GM11168 (cell line): ENCODE results near the gene ASF1B.
"Not testable (repeated sequence)": the region's sequence is repeated elsewhere in the genome, so short reads cannot be mapped to it uniquely, and the experiment has no call there.

ENCODE experiments used
- in situ Hi-C: fragments of 300-500 bp; cut with MboI; formaldehyde crosslinking; loops from one replicate; pipeline ENCODE4 v1.12.0; 2022; ENCODE audit warnings: low sequenced_read_pairs; ENCODE audit not compliant: unreplicated experiment

ASF1B gene

DNA sequence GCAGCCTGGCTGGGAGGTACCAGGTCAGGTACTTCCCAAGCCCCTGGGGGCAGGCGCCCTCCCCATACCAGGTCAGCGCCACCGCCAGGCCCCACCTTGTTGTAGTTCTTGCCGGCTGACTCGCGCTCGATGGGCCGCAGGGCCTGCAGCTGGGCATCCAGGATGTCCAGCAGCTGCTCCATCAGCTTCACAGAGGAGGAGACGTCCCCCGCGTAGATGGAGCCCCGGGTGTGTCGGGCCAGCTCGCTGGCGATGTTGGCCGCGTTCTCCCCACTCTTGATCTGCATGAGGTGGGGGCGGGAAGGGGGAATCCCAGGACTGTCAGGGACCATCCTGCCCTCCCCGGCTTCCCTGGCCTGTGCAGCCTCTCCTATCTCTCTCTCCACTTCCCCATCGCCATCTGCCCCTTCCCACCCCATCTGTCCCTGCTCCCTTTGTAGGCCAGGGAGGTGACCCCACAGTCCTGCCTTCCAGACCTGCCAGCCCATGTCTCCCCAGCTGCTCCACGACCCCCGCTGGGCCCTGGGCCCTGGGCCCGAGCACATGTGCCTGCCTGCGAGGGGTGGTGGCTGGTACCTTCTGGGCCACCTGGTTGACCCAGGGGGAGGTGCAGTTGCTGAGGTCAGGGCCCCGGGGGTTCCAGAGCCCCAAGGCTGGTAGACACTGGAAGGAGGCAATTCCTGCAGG is 23.8 kb upstream of the ASF1B start:
- in situ Hi-C loops = no loop called here

DNA sequence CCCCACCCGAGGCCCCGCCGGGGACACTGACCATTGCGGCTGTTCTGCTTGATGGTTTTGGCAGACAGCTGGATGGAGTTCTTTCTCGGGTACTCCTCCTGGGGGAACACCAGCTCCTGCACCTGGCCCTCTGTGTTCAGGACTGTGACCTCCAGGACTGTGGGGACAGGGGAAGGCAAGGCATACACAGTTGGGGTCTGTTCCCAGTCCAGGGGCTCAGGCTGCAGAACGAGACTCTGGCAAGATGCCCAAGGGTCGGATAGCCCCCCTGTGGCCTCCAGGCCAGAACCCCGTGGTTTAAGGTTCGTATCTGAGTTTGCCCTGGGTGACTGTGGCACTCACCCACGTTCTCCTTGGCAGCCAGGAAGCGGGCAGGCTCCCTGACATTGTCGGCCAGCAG is 22.7 kb upstream of the ASF1B start:
- in situ Hi-C loops = no loop called here

GRCh38 chr19:14158276-14159023 is 22.1 kb upstream of the ASF1B start:
- in situ Hi-C loops = no loop called here

DNA sequence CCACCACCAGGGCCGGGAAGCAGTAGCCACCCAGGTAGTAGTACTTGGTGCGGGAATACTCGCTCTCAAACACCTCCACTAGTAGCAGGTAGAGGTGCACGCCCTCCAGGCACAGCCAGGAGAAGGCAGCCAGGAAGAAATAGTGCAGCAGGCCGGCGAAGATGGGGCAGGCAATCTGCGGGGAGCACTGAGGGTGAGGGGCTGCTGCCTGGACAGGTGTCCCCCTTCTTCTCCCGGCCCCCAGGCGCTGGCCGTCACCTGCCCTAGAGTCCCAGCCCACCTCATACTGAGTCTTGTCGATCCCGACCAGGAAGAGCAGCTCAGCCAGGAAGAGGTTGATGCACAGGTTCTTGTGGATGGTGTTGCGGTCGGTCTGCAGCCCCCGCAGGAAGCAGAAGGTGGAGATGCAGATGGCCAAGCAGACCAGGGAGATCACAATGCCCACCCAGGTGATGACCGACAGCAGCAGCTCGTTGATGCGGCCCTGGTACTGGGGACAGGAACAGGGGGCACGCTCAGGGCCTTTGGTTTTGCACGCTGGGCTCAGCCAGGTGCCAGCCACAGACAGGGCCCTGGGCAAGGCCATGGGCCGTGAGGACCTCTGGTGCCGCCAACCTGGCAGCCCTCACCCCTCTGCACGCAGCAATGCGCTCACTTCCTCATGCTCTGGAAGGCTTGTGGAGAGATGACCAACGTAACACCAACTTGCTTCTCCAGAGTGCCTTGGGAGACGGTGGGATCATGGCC is 20.8 kb upstream of the ASF1B start:
- in situ Hi-C loops = no loop called here

- in situ Hi-C loops = no loop called here
Observed at GRCh38 chr19:14156122-14156521, 19.7 kb upstream of the ASF1B start.

DNA sequence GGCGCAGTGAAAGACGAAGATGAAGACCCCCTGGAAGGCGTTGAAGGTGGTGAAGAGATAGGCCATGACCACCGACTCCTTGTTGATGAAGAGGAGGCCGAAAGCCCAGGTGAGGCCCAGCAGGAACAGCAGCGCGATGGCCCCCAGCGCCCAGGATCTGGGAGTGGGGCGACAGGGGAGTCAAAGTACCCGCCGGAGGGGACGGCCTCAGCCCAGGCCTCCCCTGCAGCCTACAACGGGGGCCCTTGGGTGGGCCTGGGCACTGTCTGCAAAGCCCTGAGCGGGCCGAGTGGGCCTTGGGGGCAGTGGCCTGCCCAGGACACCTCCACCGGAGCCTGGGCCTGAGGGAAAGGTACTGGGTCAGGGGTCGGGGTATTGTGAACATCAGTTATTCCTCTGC is 19.0 kb upstream of the ASF1B start:
- in situ Hi-C loops = no loop called here

- in situ Hi-C loops = no loop called here
Observed at GRCh38 chr19:14152713-14153112, 16.3 kb upstream of the ASF1B start.

DNA sequence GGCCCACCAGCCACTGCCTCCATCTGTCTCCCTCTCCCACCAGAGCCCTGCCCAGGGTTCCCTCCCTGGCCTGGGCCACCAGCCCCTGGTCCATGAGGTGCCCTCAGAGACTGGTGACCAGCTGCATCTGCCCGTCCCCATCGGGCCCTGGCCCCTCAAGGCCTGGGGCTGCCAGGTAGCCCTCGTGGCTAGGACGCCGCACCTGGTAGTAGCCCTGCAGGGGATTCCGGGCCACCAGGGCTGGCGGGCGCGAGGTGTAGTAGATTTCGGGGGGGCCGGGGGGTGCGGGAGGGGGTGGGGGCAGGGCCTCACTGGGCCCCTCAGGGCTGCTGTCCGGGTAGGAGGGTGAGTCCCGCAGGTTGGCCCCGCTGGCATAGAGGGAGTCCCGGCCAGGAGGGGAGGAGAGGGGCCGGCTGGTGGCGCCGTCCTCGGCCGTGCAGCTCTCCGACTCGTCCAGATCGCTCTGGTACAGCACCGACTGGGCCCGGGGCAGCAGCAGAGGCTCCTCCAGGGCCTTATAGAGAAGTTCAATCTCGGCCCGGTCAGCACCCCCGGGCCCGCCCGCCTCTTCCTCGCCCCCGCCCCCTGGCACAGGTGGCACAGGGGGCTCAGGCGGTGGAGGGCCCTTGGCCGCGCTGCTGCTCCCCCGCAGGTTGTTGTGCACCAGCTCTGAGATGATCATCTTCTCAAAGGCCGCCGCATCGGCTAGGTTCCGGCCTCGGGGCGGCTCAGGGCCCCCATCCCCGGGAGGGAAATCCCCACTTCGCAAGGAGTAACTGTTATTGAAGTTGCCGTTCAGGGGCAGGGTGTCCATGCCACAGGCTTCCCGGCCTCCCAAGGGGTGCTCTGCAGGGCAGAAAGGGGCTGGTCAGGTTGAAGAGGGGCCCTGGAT is 14.6 kb upstream of the ASF1B start:
- in situ Hi-C loops = no loop called here

DNA sequence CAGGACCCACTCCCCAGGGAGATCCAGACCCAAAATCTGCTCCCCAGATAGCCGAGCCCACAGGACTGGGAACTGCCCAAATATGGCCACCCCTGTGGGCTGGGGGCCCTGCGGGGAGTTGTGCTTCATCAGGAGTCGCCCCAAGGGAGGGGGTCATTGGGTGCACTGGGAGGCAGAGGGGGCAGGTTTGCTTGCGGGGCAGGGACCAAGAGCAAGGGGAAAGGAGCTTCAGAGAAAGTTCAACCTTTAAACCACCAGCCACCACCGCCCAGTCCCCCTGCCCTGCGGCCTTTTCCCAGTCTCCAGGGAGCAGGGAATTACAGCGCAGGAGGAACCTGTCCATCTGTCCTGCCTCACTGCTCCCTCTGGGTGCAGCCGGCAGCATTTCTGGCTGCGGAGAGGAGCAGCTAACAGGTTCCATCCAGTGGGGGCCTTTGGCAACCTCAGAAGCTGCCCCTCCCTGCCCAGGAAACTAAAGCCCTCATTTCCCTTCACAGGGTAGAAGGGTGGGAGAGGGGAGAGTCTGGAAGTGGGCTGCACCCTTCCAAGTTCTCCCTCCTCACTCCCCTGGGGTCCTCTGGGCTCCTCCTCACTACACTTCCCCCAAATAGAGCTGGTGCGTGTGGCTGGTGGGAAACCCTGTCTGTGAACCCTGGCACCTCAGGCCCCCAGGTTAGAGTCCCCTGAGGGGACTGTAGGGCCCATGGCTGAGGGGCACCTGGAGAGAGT is 13.8 kb upstream of the ASF1B start:
- in situ Hi-C loops = no loop called here

- in situ Hi-C loops = no loop called here
Observed at GRCh38 chr19:14149509-14149994, 13.2 kb upstream of the ASF1B start.

DNA sequence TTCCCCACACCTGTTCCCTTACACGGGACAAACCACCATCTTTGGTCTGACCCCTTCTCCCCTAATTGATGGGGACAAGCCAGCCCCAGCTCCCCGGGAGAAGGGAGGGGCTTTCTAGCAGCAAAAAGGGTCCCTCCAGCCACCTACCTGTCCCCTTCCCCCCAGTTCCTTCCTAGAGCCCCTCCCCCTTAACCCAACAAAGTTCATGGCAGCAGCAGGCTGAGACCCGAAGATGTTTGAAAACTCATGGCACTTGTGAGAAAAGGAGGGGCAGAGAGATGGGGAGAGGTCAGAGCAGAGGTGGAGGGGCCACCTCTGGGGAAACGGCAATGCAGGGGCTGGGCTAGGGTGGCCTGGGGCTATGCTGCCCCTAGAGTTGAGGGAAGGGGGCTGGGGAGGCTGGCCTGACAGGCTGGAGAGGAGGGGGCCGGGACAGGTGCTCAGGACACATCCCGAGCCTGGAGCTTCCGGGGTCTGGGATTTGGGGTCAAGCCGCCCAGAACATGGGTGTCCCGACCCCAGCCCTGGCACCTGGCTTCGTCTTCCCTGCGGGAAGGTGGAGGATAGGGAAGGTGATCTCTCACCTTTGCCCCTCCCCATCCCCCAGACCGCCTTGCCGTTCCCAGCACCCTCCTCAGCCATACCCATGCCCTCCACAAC is 12.5 kb upstream of the ASF1B start:
- in situ Hi-C loops = no loop called here

- in situ Hi-C loops = no loop called here
Observed at GRCh38 chr19:14147797-14148605, 11.6 kb upstream of the ASF1B start.

GRCh38 chr19:14146789-14147216 is 10.4 kb upstream of the ASF1B start:
- in situ Hi-C loops = no loop called here

- in situ Hi-C loops = not testable (repeated sequence)
Observed at GRCh38 chr19:14146169-14146568, 9.8 kb upstream of the ASF1B start.

- in situ Hi-C loops = no loop called here
Observed at GRCh38 chr19:14145381-14145780, 9.0 kb upstream of the ASF1B start.

DNA sequence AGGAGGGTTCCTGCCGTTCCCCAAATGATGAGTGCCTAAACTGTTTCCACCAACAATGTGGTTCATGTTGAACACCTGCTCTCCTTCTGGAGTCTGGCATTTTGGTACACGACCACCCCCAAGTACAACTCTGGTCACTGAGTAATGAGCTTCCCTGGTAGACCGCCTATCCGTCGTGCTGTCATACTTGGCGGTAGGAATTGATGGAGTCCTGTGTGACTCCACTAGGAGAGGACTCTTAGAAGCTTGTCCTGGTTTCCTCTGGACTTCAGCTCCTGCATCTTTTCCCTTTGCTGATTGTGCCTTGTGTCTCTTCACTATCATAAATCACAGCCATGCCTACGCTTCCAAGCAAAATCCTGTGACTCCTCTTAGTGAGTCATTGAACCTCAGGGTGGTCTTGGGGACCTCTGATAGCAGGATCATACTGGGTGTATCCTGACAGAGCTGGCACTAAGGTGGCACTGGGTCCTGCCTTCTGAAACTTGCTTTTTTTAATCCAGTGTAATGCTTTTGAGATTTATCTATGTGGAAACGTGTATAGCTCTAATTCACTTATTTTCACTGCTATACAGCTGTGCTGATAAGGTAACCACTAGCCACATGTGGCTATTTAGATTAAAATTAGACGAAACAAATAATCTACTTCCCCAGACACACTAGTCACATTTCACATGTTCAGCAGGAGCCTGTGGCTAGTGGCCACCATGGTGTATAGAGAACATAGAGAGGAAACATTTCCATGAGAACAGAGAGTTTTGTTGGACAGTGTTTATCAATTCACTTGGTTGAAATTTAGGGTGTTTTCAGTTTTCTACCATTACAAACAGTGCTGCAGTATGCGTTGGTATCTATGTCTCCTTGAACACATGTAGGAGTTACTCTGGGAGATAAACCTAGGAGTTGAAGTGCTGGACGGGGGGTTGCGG is 6.1 kb upstream of the ASF1B start:
- in situ Hi-C loops = no loop called here

DNA sequence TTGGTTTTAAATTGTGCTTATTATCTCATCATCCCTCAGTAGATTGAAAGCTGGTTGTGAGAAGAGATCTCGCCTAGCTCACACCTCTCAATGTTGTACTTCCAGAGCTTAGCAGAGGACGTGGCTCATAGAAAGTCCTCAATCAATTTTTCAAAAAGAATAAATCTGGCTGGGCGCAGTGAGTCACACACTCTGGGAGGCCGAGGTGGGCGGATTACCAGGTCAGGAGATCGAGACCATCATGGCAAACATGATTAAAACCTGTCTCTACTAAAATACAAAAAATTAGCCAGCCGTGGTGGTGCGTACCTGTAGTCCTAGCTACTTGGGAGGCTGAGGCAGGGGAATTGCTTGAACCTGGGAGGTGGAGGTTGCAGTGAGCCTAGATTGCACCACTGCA is 4.7 kb upstream of the ASF1B start:
- in situ Hi-C loops = no loop called here
